Measurements from ENCODE around the gene LRBA. TPM values are rescaled to one million over a fixed set of nuclear protein-coding genes. Genes with fewer than 3 reads are reported as not detected.

The LRBA gene
- total RNA-seq, 4 donors from 2014 or later, result 8.5 to 18.0 (median 11.9) TPM

GRCh38 chr4:150234246-150234645 lies 780.8 kb downstream of the LRBA start:
- intact Hi-C loops (cut with DNase I; ENCODE audit: low total_unique reads), result no loop called here
- ATAC-seq, result no peak
- Histone ChIP-seq H3K9me3 (no peaks in the 10 kb centered on the region), H3K36me3 (no peaks in the 10 kb centered on the region), H3K27ac (no peak overlapping the region), H3K27me3 (no peaks in the 10 kb centered on the region), H3K4me3 (no peak overlapping the region), H3K4me1 (no peaks in the 10 kb centered on the region)
- TF ChIP-seq CTCF (IDR thresholded peaks at IDR 0.05 in 4 of 5, conservative IDR thresholded peaks at IDR 0.05 in 1 of 5), result no peak
- TF ChIP-seq POLR2A (IDR thresholded peaks at IDR 0.05), result no peak
- no peak for DNase-seq
- in situ Hi-C loops (cut with MboI; ENCODE audit: low sequenced_read_pairs in 4 of 4), result no loop called here

GRCh38 chr4:150232029-150232428 lies 783.1 kb downstream of the LRBA start:
- DNase-seq (no peak), ATAC-seq (no peak)
- Histone ChIP-seq H3K27me3 (no peaks in the 10 kb centered on the region), H3K27ac (no peak overlapping the region), H3K36me3 (no peaks in the 10 kb centered on the region), H3K9me3 (no peaks in the 10 kb centered on the region), H3K4me3 (no peak overlapping the region), H3K4me1 (no peaks in the 10 kb centered on the region)
- intact Hi-C loops (cut with DNase I; ENCODE audit: low total_unique reads) (no loop called here), in situ Hi-C loops (cut with MboI; ENCODE audit: low sequenced_read_pairs in 4 of 4) (no loop called here)
- TF ChIP-seq CTCF (IDR thresholded peaks at IDR 0.05 in 4 of 5, conservative IDR thresholded peaks at IDR 0.05 in 1 of 5), result no peak
- no peak for TF ChIP-seq POLR2A (IDR thresholded peaks at IDR 0.05)

GRCh38 chr4:150231107-150231770 lies 783.8 kb downstream of the LRBA start:
- Histone ChIP-seq H3K27ac (no peak overlapping the region), H3K27me3 (no peaks in the 10 kb centered on the region), H3K4me3 (no peak overlapping the region), H3K36me3 (no peaks in the 10 kb centered on the region), H3K4me1 (no peaks in the 10 kb centered on the region), H3K9me3 (no peaks in the 10 kb centered on the region)
- no peak for ATAC-seq
- intact Hi-C loops (cut with DNase I; ENCODE audit: low total_unique reads), result no loop called here
- DNase-seq, result no peak
- in situ Hi-C loops (cut with MboI; ENCODE audit: low sequenced_read_pairs in 4 of 4), result no loop called here
- TF ChIP-seq POLR2A (IDR thresholded peaks at IDR 0.05), result no peak
- no peak for TF ChIP-seq CTCF (IDR thresholded peaks at IDR 0.05 in 4 of 5, conservative IDR thresholded peaks at IDR 0.05 in 1 of 5)

GRCh38 chr4:150230561-150230960 lies 784.5 kb downstream of the LRBA start:
- ATAC-seq (no peak), DNase-seq (no peak)
- intact Hi-C loops (cut with DNase I; ENCODE audit: low total_unique reads) (no loop called here), in situ Hi-C loops (cut with MboI; ENCODE audit: low sequenced_read_pairs in 4 of 4) (no loop called here)
- H3K27me3 ChIP-seq, result no peaks in the 10 kb centered on the region
- H3K4me1 ChIP-seq, result no peaks in the 10 kb centered on the region
- no peak overlapping the region for H3K4me3 ChIP-seq
- TF ChIP-seq POLR2A (IDR thresholded peaks at IDR 0.05) (no peak), CTCF (IDR thresholded peaks at IDR 0.05 in 4 of 5, conservative IDR thresholded peaks at IDR 0.05 in 1 of 5) (no peak)
- no peaks in the 10 kb centered on the region for H3K36me3 ChIP-seq
- H3K9me3 ChIP-seq, result no peaks in the 10 kb centered on the region
- no peak overlapping the region for H3K27ac ChIP-seq

GRCh38 chr4:150229520-150229919 lies 785.6 kb downstream of the LRBA start:
- no peak overlapping the region for H3K4me3 ChIP-seq
- H3K36me3 ChIP-seq, result no peaks in the 10 kb centered on the region
- TF ChIP-seq CTCF (IDR thresholded peaks at IDR 0.05 in 4 of 5, conservative IDR thresholded peaks at IDR 0.05 in 1 of 5), result no peak
- no peak for TF ChIP-seq POLR2A (IDR thresholded peaks at IDR 0.05)
- DNase-seq (no peak), ATAC-seq (no peak)
- intact Hi-C loops (cut with DNase I; ENCODE audit: low total_unique reads), result no loop called here
- in situ Hi-C loops (cut with MboI; ENCODE audit: low sequenced_read_pairs in 4 of 4), result no loop called here
- H3K4me1 ChIP-seq, result no peaks in the 10 kb centered on the region
- H3K27ac ChIP-seq, result no peak overlapping the region
- no peaks in the 10 kb centered on the region for H3K9me3 ChIP-seq
- H3K27me3 ChIP-seq, result no peaks in the 10 kb centered on the region

All from gastrocnemius medialis (tissue), 4 donors.